Measurements from ENCODE around the gene ARMC8. TPM values are rescaled to one million over a fixed set of nuclear protein-coding genes. Genes with fewer than 3 reads are reported as not detected.

Gene ARMC8
- total RNA-seq, 1 donor from 2014 or later: 54.4 TPM

DNA sequence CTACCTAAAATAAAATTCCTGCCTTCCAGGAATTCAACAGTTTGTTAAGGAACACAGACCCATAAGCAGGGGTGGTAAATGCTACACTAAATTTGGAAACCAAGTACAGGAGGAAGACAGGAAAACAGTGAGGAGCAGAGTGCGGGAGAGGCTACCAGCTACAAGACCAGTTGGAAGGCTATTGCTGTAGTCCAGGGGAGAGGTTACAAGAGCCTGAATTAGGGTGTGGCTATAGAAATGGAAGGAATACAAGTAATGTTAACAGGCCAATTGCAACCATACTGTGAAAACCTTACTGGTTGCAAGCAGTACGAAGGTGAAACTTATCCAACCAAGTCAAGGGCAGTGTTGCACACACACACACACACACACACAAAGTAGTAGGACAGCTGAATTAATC is 880 bp upstream of the ARMC8 start:
- no peaks in the 10 kb centered on the region for H3K36me3 Mint-ChIP-seq (ENCODE audit: unreplicated experiment)

DNA sequence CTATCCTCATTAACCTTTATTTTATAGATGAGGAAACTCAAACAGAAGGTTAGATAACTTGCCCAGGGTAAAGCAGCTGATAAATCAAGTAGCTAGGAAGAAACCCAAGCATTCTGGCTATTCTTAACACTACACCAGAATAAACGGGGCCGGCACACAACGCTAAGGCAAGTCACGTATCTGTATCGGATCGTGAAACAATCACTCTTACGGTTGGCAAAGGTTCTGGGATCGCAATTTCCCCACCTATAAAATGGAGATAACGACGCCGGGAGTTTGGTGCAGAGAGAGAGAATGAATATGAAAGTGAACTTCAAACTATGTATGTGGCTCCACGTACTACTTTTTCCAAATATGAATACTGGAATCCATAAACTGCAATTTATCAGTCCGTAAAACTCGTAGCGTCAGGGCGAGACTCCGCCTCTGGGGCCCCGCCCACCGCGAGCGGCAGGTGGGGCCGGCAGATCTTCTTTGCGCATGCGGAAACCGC is 252 bp upstream of the ARMC8 start:
- Mint-ChIP-seq H3K4me1 (ENCODE audit: low read depth, unreplicated experiment) (peaks cover 11% of the 10 kb centered on the region), H3K4me3 (ENCODE audit: unreplicated experiment) (peak overlapping the region; percentile 96), H3K27ac (ENCODE audit: unreplicated experiment) (peak overlapping the region; percentile 100), H3K9me3 (ENCODE audit: unreplicated experiment) (no peaks in the 10 kb centered on the region), H3K27me3 (ENCODE audit: unreplicated experiment) (no peaks in the 10 kb centered on the region), H3K36me3 (ENCODE audit: unreplicated experiment) (no peaks in the 10 kb centered on the region)
- TF ChIP-seq, protein P1, sequence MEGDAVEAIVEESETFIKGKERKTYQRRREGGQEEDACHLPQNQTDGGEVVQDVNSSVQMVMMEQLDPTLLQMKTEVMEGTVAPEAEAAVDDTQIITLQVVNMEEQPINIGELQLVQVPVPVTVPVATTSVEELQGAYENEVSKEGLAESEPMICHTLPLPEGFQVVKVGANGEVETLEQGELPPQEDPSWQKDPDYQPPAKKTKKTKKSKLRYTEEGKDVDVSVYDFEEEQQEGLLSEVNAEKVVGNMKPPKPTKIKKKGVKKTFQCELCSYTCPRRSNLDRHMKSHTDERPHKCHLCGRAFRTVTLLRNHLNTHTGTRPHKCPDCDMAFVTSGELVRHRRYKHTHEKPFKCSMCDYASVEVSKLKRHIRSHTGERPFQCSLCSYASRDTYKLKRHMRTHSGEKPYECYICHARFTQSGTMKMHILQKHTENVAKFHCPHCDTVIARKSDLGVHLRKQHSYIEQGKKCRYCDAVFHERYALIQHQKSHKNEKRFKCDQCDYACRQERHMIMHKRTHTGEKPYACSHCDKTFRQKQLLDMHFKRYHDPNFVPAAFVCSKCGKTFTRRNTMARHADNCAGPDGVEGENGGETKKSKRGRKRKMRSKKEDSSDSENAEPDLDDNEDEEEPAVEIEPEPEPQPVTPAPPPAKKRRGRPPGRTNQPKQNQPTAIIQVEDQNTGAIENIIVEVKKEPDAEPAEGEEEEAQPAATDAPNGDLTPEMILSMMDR (IDR thresholded peaks at IDR 0.05; ENCODE audit: partially characterized antibody, unreplicated experiment): no peak
- peak; percentile 88 for DNase-seq

More for the DNA sequence above, 880 bp upstream of the ARMC8 start:
- TF ChIP-seq, protein P1 (IDR thresholded peaks at IDR 0.05; ENCODE audit: partially characterized antibody, unreplicated experiment): no peak
- Mint-ChIP-seq H3K4me3 (ENCODE audit: unreplicated experiment) (peak overlapping the region; percentile 96), H3K9me3 (ENCODE audit: unreplicated experiment) (no peaks in the 10 kb centered on the region), H3K27me3 (ENCODE audit: unreplicated experiment) (no peaks in the 10 kb centered on the region), H3K4me1 (ENCODE audit: low read depth, unreplicated experiment) (peaks cover 11% of the 10 kb centered on the region), H3K27ac (ENCODE audit: unreplicated experiment) (no peak overlapping the region)
- no peak for DNase-seq

DNA sequence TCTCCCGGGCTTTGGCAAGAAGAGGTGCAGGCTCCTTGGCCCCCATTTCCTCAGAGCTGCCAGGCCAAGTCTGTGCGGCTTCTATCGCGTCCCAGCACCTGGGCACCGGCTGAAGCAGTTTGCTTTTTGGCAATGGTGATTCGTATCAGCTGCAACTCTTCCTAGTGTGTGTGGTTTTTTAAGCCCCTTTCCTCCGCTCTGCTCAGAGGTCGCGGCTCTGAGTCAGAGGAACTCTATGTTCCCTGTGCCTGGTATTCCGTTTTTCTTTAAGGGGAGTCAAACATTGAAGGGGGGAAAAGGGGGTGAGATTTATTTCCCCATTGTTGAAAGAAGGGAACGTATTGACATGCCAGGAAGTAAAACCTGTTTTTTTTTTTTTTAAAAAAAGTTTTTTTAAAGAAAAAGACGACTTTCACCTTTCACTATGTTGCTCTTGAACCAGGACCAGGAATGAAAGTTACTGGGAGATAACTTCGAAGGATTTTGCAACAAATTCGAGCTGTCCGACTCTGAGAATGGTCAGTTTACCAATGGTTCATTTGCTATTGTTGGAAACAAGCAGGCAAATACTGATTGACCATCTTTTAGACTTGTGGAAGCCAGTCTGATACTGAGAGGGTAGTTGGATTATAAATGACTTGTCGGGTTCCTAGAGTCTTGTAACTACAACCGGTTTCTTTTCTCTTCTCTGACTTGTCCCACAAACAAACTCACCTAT is 1.1 kb downstream of the ARMC8 start:
- H3K9me3 Mint-ChIP-seq (ENCODE audit: unreplicated experiment): no peaks in the 10 kb centered on the region

DNA sequence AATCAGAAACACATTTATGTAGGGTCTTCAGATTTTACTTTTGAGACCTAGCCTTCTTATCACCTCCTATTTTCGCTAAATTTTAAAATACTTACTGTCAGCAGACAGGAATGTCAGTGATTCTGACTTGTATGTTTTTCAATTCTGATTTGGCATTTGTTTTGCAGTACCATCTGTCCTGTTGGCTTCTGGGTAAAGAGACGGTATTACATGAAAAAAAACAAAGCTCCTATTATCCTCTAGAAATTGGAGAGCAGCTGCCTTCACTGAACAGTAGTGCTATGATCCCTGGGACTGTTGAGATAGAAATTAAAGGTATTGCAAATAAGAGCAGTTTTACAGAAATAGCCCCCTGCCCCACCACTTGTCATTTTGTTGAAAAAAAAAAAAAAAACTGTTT is 8.4 kb downstream of the ARMC8 start:
- no peaks in the 10 kb centered on the region for H3K36me3 Mint-ChIP-seq (ENCODE audit: unreplicated experiment)
- TF ChIP-seq, protein P1 (IDR thresholded peaks at IDR 0.05; ENCODE audit: partially characterized antibody, unreplicated experiment): no peak
- DNase-seq: no peak
- peaks cover 14% of the 10 kb centered on the region for H3K4me1 Mint-ChIP-seq (ENCODE audit: low read depth, unreplicated experiment)
- H3K9me3 Mint-ChIP-seq (ENCODE audit: unreplicated experiment): no peaks in the 10 kb centered on the region
- peaks cover 2% of the 10 kb centered on the region for H3K27me3 Mint-ChIP-seq (ENCODE audit: unreplicated experiment)
- no peak overlapping the region for H3K4me3 Mint-ChIP-seq (ENCODE audit: unreplicated experiment)
- H3K27ac Mint-ChIP-seq (ENCODE audit: unreplicated experiment): peak overlapping the region; percentile 59

More for the DNA sequence above, 1.1 kb downstream of the ARMC8 start:
- Mint-ChIP-seq H3K4me3 (ENCODE audit: unreplicated experiment) (peak overlapping the region; percentile 96), H3K27me3 (ENCODE audit: unreplicated experiment) (no peaks in the 10 kb centered on the region), H3K36me3 (ENCODE audit: unreplicated experiment) (no peaks in the 10 kb centered on the region), H3K4me1 (ENCODE audit: low read depth, unreplicated experiment) (peaks cover 11% of the 10 kb centered on the region), H3K27ac (ENCODE audit: unreplicated experiment) (peak overlapping the region; percentile 88)
- no peak for DNase-seq
- TF ChIP-seq, protein P1 (IDR thresholded peaks at IDR 0.05; ENCODE audit: partially characterized antibody, unreplicated experiment): no peak

DNA sequence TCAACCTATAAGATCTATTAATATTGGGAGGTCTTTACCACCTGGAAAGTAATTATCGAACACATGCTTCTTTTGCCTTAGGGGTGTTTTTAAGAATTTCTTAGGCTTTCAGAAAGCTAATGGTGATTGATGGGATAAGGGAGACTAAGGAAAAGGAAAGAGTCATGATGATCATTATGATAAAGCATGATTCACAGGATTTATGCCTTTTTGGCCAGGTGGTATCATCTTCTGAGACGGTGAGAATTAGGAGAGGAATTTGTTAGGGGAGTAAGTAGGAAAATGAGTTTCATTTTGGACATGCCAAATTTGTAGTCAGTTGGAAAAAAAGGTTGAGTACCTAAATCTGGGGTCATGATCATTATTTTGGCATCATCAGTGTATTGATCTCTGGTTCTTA is 8.9 kb downstream of the ARMC8 start:
- Mint-ChIP-seq H3K9me3 (ENCODE audit: unreplicated experiment) (no peaks in the 10 kb centered on the region), H3K27ac (ENCODE audit: unreplicated experiment) (no peak overlapping the region), H3K4me1 (ENCODE audit: low read depth, unreplicated experiment) (peaks cover 14% of the 10 kb centered on the region), H3K27me3 (ENCODE audit: unreplicated experiment) (peaks cover 2% of the 10 kb centered on the region), H3K4me3 (ENCODE audit: unreplicated experiment) (no peak overlapping the region), H3K36me3 (ENCODE audit: unreplicated experiment) (no peaks in the 10 kb centered on the region)
- TF ChIP-seq, protein P1 (IDR thresholded peaks at IDR 0.05; ENCODE audit: partially characterized antibody, unreplicated experiment): no peak
- DNase-seq: no peak
